ENCODE data around the gene TMEM63B. TPM values are rescaled to one million over a fixed set of nuclear protein-coding genes. Genes with fewer than 3 reads are reported as not detected.

TMEM63B gene
- polyA plus RNA-seq, 3 donors: 1.3 to 25.7 (median 1.9) TPM

GRCh38 chr6:44117397-44118128, 9.8 kb upstream of the TMEM63B start:
- no peaks in the 10 kb centered on the region for H3K9me3 ChIP-seq (replicated peaks in 1 of 2; ENCODE audit: control insufficient read depth in 1 of 2, insufficient read depth in 1 of 2, low read length in 2 of 2)
- peaks cover 75% of the 10 kb centered on the region for H4K20me1 ChIP-seq (ENCODE audit: insufficient read depth, low read length)
- H3K27me3 ChIP-seq (ENCODE audit: control insufficient read depth in 2 of 2, insufficient read depth in 2 of 2, low read length in 2 of 2): no peaks in the 10 kb centered on the region

DNA sequence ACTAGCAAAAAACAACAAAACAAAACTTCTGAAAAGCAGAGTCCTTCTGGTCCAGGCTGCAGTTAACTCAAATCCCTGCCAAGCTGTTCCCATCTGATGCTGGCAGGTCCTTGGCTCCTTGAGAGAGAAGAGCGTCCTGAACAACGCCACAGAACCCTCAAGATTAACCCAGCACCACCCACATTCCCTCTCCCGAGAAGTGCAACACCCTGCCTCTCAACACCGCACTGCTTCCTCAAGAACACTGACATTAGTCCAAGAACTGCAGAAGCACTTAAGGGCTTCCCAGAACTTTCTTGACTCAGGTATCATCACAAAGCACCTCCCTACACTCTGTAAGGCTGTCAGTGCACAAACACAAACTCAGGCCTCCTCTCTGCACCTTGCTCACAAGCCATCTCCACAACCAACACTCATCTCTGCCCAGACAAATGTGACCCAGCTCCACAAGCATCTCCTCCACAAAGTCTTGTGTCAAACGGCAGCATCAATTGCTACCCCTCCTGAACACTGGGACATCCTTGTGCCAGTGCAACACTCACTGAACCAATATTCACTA, 7.6 kb upstream of the TMEM63B start:
- H3K4me1 ChIP-seq (ENCODE audit: control insufficient read depth in 1 of 2, insufficient read depth in 2 of 2, low read length in 2 of 2): peaks cover 35 to 36% of the 10 kb centered on the region in 2 donors
- H3K4me3 Mint-ChIP-seq: no peak overlapping the region
- TF ChIP-seq CTCF (IDR thresholded peaks at IDR 0.05): no peak

More at GRCh38 chr6:44117397-44118128, 9.8 kb upstream of the TMEM63B start:
- Histone ChIP-seq H3K4me1 (ENCODE audit: control insufficient read depth in 1 of 2, insufficient read depth in 2 of 2, low read length in 2 of 2) (peaks cover 23 to 24% of the 10 kb centered on the region in 2 donors), H3K79me2 (ENCODE audit: insufficient read depth, low read length) (peaks cover 75% of the 10 kb centered on the region), H3K4me3 (replicated peaks in 1 of 3; ENCODE audit: low read depth in 2 of 3, low read length in 3 of 3) (no peak overlapping the region), H3K36me3 (replicated peaks in 1 of 2; ENCODE audit: control insufficient read depth in 1 of 2, insufficient read depth in 2 of 2, low read length in 2 of 2) (peaks cover 32 to 47% of the 10 kb centered on the region in 2 donors), H2AFZ (ENCODE audit: insufficient read depth, low read depth, low read length, poor library complexity, severe bottlenecking) (no peak overlapping the region), H3K27ac (ENCODE audit: low read depth in 1 of 2, low read length in 2 of 2) (no peak overlapping the region), H3K4me2 (replicated peaks; ENCODE audit: extremely low read depth, low read length, poor library complexity, severe bottlenecking) (no peak overlapping the region), H3K9ac (ENCODE audit: insufficient read depth, low read length, poor library complexity, severe bottlenecking) (no peak overlapping the region)
- TF ChIP-seq CTCF (IDR thresholded peaks at IDR 0.05): no peak
- H3K27me3 Mint-ChIP-seq (ENCODE audit: low read depth in 3 of 3): peaks cover 0 to 2% (median 0%) of the 10 kb centered on the region in 3 donors
- H3K27ac Mint-ChIP-seq: peak overlapping the region in 1 of 7 donors; percentile 18
- intact Hi-C loops (cut with micrococcal nuclease): no loop called here
- WGBS (ENCODE audit: insufficient coverage): 80% methylated on average over 1 of the region's 6 CpGs
- no peaks in the 10 kb centered on the region for H3K9me3 Mint-ChIP-seq
- DNase-seq: no peak
- H3K36me3 Mint-ChIP-seq: peaks cover 38 to 57% of the 10 kb centered on the region in 2 donors
- peaks cover 36% of the 10 kb centered on the region for H3K4me1 Mint-ChIP-seq
- no peak overlapping the region for H3K4me3 Mint-ChIP-seq

More for the DNA sequence above, 7.6 kb upstream of the TMEM63B start:
- Histone ChIP-seq H3K9ac (ENCODE audit: insufficient read depth, low read length, poor library complexity, severe bottlenecking) (no peak overlapping the region), H3K79me2 (ENCODE audit: insufficient read depth, low read length) (peaks cover 95% of the 10 kb centered on the region), H3K9me3 (replicated peaks in 1 of 2; ENCODE audit: control insufficient read depth in 1 of 2, insufficient read depth in 1 of 2, low read length in 2 of 2) (no peaks in the 10 kb centered on the region), H3K27me3 (ENCODE audit: control insufficient read depth in 2 of 2, insufficient read depth in 2 of 2, low read length in 2 of 2) (no peaks in the 10 kb centered on the region), H3K4me3 (replicated peaks in 1 of 3; ENCODE audit: low read depth in 2 of 3, low read length in 3 of 3) (no peak overlapping the region), H4K20me1 (ENCODE audit: insufficient read depth, low read length) (peaks cover 97% of the 10 kb centered on the region), H3K4me2 (replicated peaks; ENCODE audit: extremely low read depth, low read length, poor library complexity, severe bottlenecking) (no peak overlapping the region), H2AFZ (ENCODE audit: insufficient read depth, low read depth, low read length, poor library complexity, severe bottlenecking) (no peak overlapping the region), H3K36me3 (replicated peaks in 1 of 2; ENCODE audit: control insufficient read depth in 1 of 2, insufficient read depth in 2 of 2, low read length in 2 of 2) (peaks cover 16 to 25% of the 10 kb centered on the region in 2 donors), H3K27ac (ENCODE audit: low read depth in 1 of 2, low read length in 2 of 2) (no peak overlapping the region)
- 60% methylated on average over 3 of the region's 5 CpGs for WGBS (ENCODE audit: insufficient coverage)
- Mint-ChIP-seq H3K9me3 (no peaks in the 10 kb centered on the region), H3K36me3 (peaks cover 33 to 40% of the 10 kb centered on the region in 2 donors), H3K4me1 (peaks cover 58% of the 10 kb centered on the region), H3K27me3 (ENCODE audit: low read depth in 3 of 3) (peaks cover 0 to 2% (median 0%) of the 10 kb centered on the region in 3 donors), H3K27ac (peak overlapping the region in 4 of 7 donors; percentile 36 to 72 (median 46))
- DNase-seq: no peak
- intact Hi-C loops (cut with micrococcal nuclease): no loop called here
